DND-41 (cell line): ENCODE data around the gene CARD10.
A peak's percentile ranks its signal among the peaks of the same experiment; 100 is the strongest.

ENCODE experiments used
- ATAC-seq: fragments of 200-7000 bp; cut with Tn5 transposase; 3 replicates; pipeline ENCODE4 v1.9.1; 2021; ENCODE audit warnings: low read depth; ENCODE audit not compliant: insufficient read depth
- DNase-seq: peaks from one replicate; pipeline ENCODE4 v3.0.0-alpha.2; 2020
- H2AFZ ChIP-seq: 2 replicates; pipeline ENCODE4 v1.6.0; 2012; ENCODE audit warnings: low read depth, low read length
- H3K27ac ChIP-seq: 2 replicates; pipeline ENCODE4 v1.5.1; 2012; ENCODE audit warnings: low read length, inconsistent platforms
- H3K27me3 ChIP-seq: fragments of 200-600 bp; sonication (generic); 2 replicates; pipeline ENCODE4 v1.6.0; 2012; ENCODE audit warnings: low read length, mild to moderate bottlenecking, inconsistent platforms; ENCODE audit not compliant: insufficient read depth, poor library complexity
- H3K36me3 ChIP-seq: 2 replicates; pipeline ENCODE4 v1.5.1; 2012; ENCODE audit warnings: low read length, inconsistent platforms; ENCODE audit not compliant: insufficient read depth
- H3K4me1 ChIP-seq: 2 replicates; pipeline ENCODE4 v1.5.1; 2012; ENCODE audit warnings: mild to moderate bottlenecking, low read length; ENCODE audit not compliant: insufficient read depth
- H3K4me2 ChIP-seq: 2 replicates; pipeline ENCODE4 v1.6.0; 2012; ENCODE audit warnings: mild to moderate bottlenecking, moderate library complexity, low read length, inconsistent platforms; ENCODE audit not compliant: insufficient read depth
- H3K4me3 ChIP-seq, 2 experiments: fragments of 200-600 bp in 1 of 2; shearing (Covaris generic) in 1 of 2; 2 replicates each; pipeline ENCODE4 v1.5.1; 2012 to 2016; ENCODE audit warnings: inconsistent platforms in 2 of 2, low read length in 2 of 2, mild to moderate bottlenecking in 2 of 2, low read depth in 1 of 2, moderate library complexity in 1 of 2
- H3K79me2 ChIP-seq: 2 replicates; pipeline ENCODE4 v1.6.0; 2012; ENCODE audit warnings: low read length, inconsistent platforms; ENCODE audit not compliant: insufficient read depth
- H3K9ac ChIP-seq: 2 replicates; pipeline ENCODE4 v1.6.0; 2012; ENCODE audit warnings: low read depth, mild to moderate bottlenecking, inconsistent platforms, low read length, moderate library complexity
- H3K9me3 ChIP-seq: 2 replicates; pipeline ENCODE4 v1.5.1; 2012; ENCODE audit warnings: low read length, moderate library complexity, mild to moderate bottlenecking, inconsistent platforms; ENCODE audit not compliant: insufficient read depth, severe bottlenecking
- H4K20me1 ChIP-seq: 2 replicates; pipeline ENCODE4 v1.6.0; 2012; ENCODE audit warnings: low read length; ENCODE audit not compliant: insufficient read depth
- CTCF ChIP-seq: IDR thresholded peaks from 2 replicates; pipeline ENCODE4 v1.5.1; 2012; ENCODE audit warnings: borderline replicate concordance, low read length, moderate library complexity, mild to moderate bottlenecking; ENCODE audit not compliant: poor library complexity, severe bottlenecking; ENCODE audit errors: extremely low read depth
- EZH2 ChIP-seq: IDR thresholded peaks from 3 replicates; pipeline ENCODE4 v1.6.1; 2012; ENCODE audit warnings: borderline replicate concordance, low read depth, mild to moderate bottlenecking, moderate library complexity, low read length, inconsistent platforms; ENCODE audit not compliant: severe bottlenecking

Gene CARD10

GRCh38 chr22:37488337-37489135, 30.7 kb downstream of the CARD10 start:
- H4K20me1 ChIP-seq, result 0 out of 2 replicates have a peak, but pooled peaks cover 6% of the 10 kb centered on the region

GRCh38 chr22:37487571-37487970, 31.6 kb downstream of the CARD10 start:
- no peak overlapping the region for H3K4me2 ChIP-seq
- TF ChIP-seq CTCF (no peak), EZH2 (no peak)
- ATAC-seq, result no peak

More at GRCh38 chr22:37488337-37489135, 30.7 kb downstream of the CARD10 start:
- no peak overlapping the region for H3K4me3 ChIP-seq
- no peak overlapping the region for H3K27ac ChIP-seq
- peaks cover 7% of the 10 kb centered on the region for H3K27me3 ChIP-seq
- no peak overlapping the region for H3K4me2 ChIP-seq
- peaks cover 34% of the 10 kb centered on the region for H3K79me2 ChIP-seq
- no peak overlapping the region for H3K9ac ChIP-seq
- no peak overlapping the region for H2AFZ ChIP-seq
- H3K9me3 ChIP-seq, result no peaks in the 10 kb centered on the region
- ATAC-seq, result no peak
- TF ChIP-seq EZH2 (no peak), CTCF (no peak)
- H3K36me3 ChIP-seq, result no peaks in the 10 kb centered on the region
- H3K4me1 ChIP-seq, result peaks cover 26% of the 10 kb centered on the region
- DNase-seq, result no peak

GRCh38 chr22:37487129-37487528, 32.1 kb downstream of the CARD10 start:
- Histone ChIP-seq H3K27ac (no peak overlapping the region), H4K20me1 (0 out of 2 replicates have a peak, but pooled peaks cover 6% of the 10 kb centered on the region), H3K79me2 (peaks cover 48% of the 10 kb centered on the region), H3K9me3 (no peaks in the 10 kb centered on the region), H3K9ac (no peak overlapping the region), H3K27me3 (peaks cover 7% of the 10 kb centered on the region), H3K4me3 (no peak overlapping the region), H3K36me3 (no peaks in the 10 kb centered on the region), H3K4me1 (peaks cover 29% of the 10 kb centered on the region), H2AFZ (no peak overlapping the region), H3K4me2 (peak overlapping the region; percentile 68)
- no peak for TF ChIP-seq EZH2
- TF ChIP-seq CTCF, result no peak
- DNase-seq (no peak), ATAC-seq (no peak)

More at GRCh38 chr22:37487571-37487970, 31.6 kb downstream of the CARD10 start:
- Histone ChIP-seq H2AFZ (no peak overlapping the region), H3K4me1 (peaks cover 29% of the 10 kb centered on the region), H3K9ac (no peak overlapping the region), H3K4me3 (no peak overlapping the region), H3K9me3 (no peaks in the 10 kb centered on the region), H3K79me2 (peaks cover 43% of the 10 kb centered on the region), H3K36me3 (no peaks in the 10 kb centered on the region), H4K20me1 (0 out of 2 replicates have a peak, but pooled peaks cover 6% of the 10 kb centered on the region), H3K27me3 (peaks cover 7% of the 10 kb centered on the region), H3K27ac (no peak overlapping the region)
- DNase-seq, result no peak
